B cell (primary cell): Measurements from ENCODE around the gene KIF27.

Source experiments
- EZH2 ChIP-seq: IDR thresholded peaks from 2 replicates; pipeline ENCODE4 v1.6.1; 2012; ENCODE audit warnings: borderline replicate concordance, low read depth, mild to moderate bottlenecking, moderate library complexity, low read length; ENCODE audit not compliant: insufficient read depth, poor library complexity, severe bottlenecking
- TF ChIP-seq, protein P1 (sequence below): fragments of 200-600 bp; IDR thresholded peaks from one replicate; pipeline ENCODE4 v1.8.0; 2022; ENCODE audit warnings: antibody characterized with exemption, mild to moderate bottlenecking

DNA sequence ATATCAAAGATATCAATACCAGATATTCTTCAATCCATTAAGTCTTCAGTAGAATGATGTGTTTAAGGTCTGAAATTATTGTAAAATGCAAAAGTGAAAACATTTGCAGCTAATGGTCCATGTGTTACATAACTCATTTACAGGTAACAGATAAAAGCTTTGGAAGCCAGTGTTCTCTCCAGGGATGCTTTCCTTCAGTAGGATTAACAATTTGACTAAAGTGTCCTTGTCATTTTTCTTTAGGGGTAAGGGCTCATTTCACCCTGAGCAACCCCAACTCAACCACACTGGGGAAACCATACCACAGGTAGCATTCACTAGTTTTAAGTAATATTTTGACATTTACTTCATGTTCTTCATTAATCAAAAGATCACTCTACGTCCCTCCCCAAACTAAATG, 45.8 kb upstream of the KIF27 start:
- TF ChIP-seq, protein P1, sequence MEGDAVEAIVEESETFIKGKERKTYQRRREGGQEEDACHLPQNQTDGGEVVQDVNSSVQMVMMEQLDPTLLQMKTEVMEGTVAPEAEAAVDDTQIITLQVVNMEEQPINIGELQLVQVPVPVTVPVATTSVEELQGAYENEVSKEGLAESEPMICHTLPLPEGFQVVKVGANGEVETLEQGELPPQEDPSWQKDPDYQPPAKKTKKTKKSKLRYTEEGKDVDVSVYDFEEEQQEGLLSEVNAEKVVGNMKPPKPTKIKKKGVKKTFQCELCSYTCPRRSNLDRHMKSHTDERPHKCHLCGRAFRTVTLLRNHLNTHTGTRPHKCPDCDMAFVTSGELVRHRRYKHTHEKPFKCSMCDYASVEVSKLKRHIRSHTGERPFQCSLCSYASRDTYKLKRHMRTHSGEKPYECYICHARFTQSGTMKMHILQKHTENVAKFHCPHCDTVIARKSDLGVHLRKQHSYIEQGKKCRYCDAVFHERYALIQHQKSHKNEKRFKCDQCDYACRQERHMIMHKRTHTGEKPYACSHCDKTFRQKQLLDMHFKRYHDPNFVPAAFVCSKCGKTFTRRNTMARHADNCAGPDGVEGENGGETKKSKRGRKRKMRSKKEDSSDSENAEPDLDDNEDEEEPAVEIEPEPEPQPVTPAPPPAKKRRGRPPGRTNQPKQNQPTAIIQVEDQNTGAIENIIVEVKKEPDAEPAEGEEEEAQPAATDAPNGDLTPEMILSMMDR: no peak
- no peak for TF ChIP-seq EZH2
